ENCODE results near the gene COL11A2. TPM values are rescaled to one million over a fixed set of nuclear protein-coding genes. Genes with fewer than 3 reads are reported as not detected.

The COL11A2 gene
- polyA plus RNA-seq, 1 of the 3 experiments (the other 2 are of a cell fraction) = 0.99 TPM

DNA sequence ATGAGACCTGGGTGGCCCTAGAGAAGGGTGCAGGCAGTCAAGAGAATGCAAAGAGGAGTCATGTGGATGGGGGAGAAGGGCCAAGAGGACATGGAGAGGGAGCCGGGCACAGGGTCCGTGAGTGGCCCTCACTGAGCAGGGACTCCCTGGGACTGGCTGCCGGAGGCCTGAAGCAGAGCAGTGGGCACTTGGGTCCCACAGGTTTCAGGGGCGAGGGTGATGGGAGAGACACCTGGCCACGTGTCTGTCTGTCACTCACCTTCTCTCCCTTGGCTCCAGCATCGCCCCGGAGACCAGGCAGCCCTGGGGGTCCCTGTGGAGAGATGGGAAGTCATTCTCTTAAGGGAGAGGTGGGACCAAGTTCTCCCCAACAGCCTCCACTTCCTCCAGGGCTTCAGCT, 25.5 kb downstream of the COL11A2 start (continued):
- TF ChIP-seq, protein P1, sequence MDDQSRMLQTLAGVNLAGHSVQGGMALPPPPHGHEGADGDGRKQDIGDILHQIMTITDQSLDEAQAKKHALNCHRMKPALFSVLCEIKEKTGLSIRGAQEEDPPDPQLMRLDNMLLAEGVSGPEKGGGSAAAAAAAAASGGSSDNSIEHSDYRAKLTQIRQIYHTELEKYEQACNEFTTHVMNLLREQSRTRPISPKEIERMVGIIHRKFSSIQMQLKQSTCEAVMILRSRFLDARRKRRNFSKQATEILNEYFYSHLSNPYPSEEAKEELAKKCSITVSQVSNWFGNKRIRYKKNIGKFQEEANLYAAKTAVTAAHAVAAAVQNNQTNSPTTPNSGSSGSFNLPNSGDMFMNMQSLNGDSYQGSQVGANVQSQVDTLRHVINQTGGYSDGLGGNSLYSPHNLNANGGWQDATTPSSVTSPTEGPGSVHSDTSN (IDR thresholded peaks at IDR 0.05) = no peak
- TF ChIP-seq FOXJ3 (CRISPR knock-in tag; IDR thresholded peaks at IDR 0.05) = no peak
- no peak for TF ChIP-seq RCOR1 (IDR thresholded peaks at IDR 0.05; ENCODE audit: low read length)
- TF ChIP-seq EP300 (IDR thresholded peaks at IDR 0.05; ENCODE audit: borderline replicate concordance in 1 of 2, low read depth in 1 of 2, low read length in 1 of 2) = no peak
- TF ChIP-seq, protein P2, sequence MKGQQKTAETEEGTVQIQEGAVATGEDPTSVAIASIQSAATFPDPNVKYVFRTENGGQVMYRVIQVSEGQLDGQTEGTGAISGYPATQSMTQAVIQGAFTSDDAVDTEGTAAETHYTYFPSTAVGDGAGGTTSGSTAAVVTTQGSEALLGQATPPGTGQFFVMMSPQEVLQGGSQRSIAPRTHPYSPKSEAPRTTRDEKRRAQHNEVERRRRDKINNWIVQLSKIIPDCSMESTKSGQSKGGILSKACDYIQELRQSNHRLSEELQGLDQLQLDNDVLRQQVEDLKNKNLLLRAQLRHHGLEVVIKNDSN (IDR thresholded peaks at IDR 0.05; ENCODE audit: borderline replicate concordance, low read depth) = no peak
- no peak for TF ChIP-seq SIN3A (IDR thresholded peaks at IDR 0.05; ENCODE audit: borderline replicate concordance, low read depth, low read length)
- TF ChIP-seq JUND (IDR thresholded peaks at IDR 0.05) = no peak
- TF ChIP-seq, protein P3, sequence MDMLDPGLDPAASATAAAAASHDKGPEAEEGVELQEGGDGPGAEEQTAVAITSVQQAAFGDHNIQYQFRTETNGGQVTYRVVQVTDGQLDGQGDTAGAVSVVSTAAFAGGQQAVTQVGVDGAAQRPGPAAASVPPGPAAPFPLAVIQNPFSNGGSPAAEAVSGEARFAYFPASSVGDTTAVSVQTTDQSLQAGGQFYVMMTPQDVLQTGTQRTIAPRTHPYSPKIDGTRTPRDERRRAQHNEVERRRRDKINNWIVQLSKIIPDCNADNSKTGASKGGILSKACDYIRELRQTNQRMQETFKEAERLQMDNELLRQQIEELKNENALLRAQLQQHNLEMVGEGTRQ (IDR thresholded peaks at IDR 0.05; ENCODE audit: borderline replicate concordance, low read depth, low read length) = no peak
- TF ChIP-seq MXI1 (IDR thresholded peaks at IDR 0.05; ENCODE audit: low read depth, low read length) = no peak
- TF ChIP-seq, protein P4, sequence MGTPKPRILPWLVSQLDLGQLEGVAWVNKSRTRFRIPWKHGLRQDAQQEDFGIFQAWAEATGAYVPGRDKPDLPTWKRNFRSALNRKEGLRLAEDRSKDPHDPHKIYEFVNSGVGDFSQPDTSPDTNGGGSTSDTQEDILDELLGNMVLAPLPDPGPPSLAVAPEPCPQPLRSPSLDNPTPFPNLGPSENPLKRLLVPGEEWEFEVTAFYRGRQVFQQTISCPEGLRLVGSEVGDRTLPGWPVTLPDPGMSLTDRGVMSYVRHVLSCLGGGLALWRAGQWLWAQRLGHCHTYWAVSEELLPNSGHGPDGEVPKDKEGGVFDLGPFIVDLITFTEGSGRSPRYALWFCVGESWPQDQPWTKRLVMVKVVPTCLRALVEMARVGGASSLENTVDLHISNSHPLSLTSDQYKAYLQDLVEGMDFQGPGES (IDR thresholded peaks at IDR 0.05; ENCODE audit: low read depth, low read length) = no peak
- TF ChIP-seq NRF1 (IDR thresholded peaks at IDR 0.05; ENCODE audit: low read depth, low read length) = no peak
- no peak for TF ChIP-seq CHD2 (IDR thresholded peaks at IDR 0.05; ENCODE audit: low read length, partially characterized antibody)
- TF ChIP-seq YY1 (IDR thresholded peaks at IDR 0.05; ENCODE audit: low read depth) = no peak
- no peak for TF ChIP-seq SMC3 (IDR thresholded peaks at IDR 0.05; ENCODE audit: low read depth, low read length)
- TF ChIP-seq EZH2phosphoT487 (IDR thresholded peaks at IDR 0.05; ENCODE audit: borderline replicate concordance, low read depth) = no peak
- no peak for TF ChIP-seq ELF1 (IDR thresholded peaks at IDR 0.05)

DNA sequence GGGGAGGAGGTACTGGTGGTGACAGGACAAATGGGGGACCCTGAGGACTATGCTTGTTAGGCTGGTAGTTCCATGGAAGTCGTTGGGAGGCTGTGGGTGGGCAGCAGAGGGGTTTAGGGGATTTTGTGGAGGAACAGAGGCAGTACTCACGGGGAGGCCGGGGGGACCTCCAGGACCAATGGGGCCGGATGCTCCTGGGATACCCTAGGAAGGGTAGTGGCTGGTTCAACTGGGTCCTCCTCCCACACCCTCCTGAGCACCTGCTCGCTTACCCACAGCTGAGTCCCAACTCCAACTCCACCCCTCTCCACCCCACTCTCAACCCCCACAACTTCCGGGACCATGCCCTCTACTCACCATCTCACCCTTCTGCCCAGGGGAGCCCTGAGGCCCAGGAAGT, 25.9 kb downstream of the COL11A2 start:
- Histone ChIP-seq H3K4me2 (no peak overlapping the region), H3K9me3 (no peaks in the 10 kb centered on the region), H4K20me1 (ENCODE audit: insufficient read depth) (no peaks in the 10 kb centered on the region), H3K4me1 (ENCODE audit: control insufficient read depth in 1 of 2, insufficient read depth in 2 of 2, low read depth in 1 of 2, low read length in 1 of 2) (peaks cover 0 to 7% of the 10 kb centered on the region in 2 experiments; a peak in 1 of 4 replicates), H3F3A (replicated peaks; ENCODE audit: insufficient read depth) (no peaks in the 10 kb centered on the region), H3K27me3 (ENCODE audit: insufficient read depth) (no peaks in the 10 kb centered on the region), H3K4me3 (ENCODE audit: low read depth in 2 of 2, low read length in 1 of 2) (no peak overlapping the region), H3K9ac (no peak overlapping the region), H3K79me2 (ENCODE audit: insufficient read depth) (no peaks in the 10 kb centered on the region), H3K27ac (ENCODE audit: low read depth in 2 of 2, low read length in 1 of 2) (no peak overlapping the region), H3K36me3 (replicated peaks in 1 of 2; ENCODE audit: control insufficient read depth in 1 of 2, insufficient read depth in 2 of 2, low read length in 1 of 2) (no peaks in the 10 kb centered on the region), H2AFZ (ENCODE audit: low read depth) (no peak overlapping the region), H3K9me2 (no peaks in the 10 kb centered on the region)
- TF ChIP-seq, protein P5, sequence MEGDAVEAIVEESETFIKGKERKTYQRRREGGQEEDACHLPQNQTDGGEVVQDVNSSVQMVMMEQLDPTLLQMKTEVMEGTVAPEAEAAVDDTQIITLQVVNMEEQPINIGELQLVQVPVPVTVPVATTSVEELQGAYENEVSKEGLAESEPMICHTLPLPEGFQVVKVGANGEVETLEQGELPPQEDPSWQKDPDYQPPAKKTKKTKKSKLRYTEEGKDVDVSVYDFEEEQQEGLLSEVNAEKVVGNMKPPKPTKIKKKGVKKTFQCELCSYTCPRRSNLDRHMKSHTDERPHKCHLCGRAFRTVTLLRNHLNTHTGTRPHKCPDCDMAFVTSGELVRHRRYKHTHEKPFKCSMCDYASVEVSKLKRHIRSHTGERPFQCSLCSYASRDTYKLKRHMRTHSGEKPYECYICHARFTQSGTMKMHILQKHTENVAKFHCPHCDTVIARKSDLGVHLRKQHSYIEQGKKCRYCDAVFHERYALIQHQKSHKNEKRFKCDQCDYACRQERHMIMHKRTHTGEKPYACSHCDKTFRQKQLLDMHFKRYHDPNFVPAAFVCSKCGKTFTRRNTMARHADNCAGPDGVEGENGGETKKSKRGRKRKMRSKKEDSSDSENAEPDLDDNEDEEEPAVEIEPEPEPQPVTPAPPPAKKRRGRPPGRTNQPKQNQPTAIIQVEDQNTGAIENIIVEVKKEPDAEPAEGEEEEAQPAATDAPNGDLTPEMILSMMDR (IDR thresholded peaks at IDR 0.05) = no peak
- no peak for TF ChIP-seq TAF1 (IDR thresholded peaks at IDR 0.05; ENCODE audit: borderline replicate concordance, low read depth, low read length)
- no peak for TF ChIP-seq RCOR1 (IDR thresholded peaks at IDR 0.05; ENCODE audit: low read length)
- no peak for TF ChIP-seq FOSL2 (IDR thresholded peaks at IDR 0.05; ENCODE audit: borderline replicate concordance, low read depth)
- TF ChIP-seq, protein P2 (IDR thresholded peaks at IDR 0.05; ENCODE audit: borderline replicate concordance, low read depth) = no peak
- TF ChIP-seq TCF12 (IDR thresholded peaks at IDR 0.05) = no peak
- 44% methylated on average over 2 of the region's 6 CpGs for WGBS (ENCODE audit: low lambda C conversion rate)
- POLR2A ChIA-PET = no interaction called here
- CTCF ChIA-PET = no interaction called here
- DNase-seq = no peak

Measured in SK-N-SH (cell line).